Body of pancreas (tissue), 4 donors: ENCODE data around the gene SPSB1.

Experiments
- POLR2A ChIP-seq, 3 donors: fragments of 450-650 bp; IDR thresholded peaks; one replicate each; pipeline ENCODE4 v1.6.1; 2016; ENCODE audit warnings: antibody characterized with exemption in 3 of 3, mild to moderate bottlenecking in 2 of 3
- TF ChIP-seq, protein P1 (sequence below), 7 experiments: fragments of 450-650 bp in 4 of 7; fragments of 200-600 bp in 3 of 7; sonication (generic) in 3 of 7; IDR thresholded peaks; one replicate each; pipeline ENCODE4 v1.5.1; 2016 to 2019; ENCODE audit warnings: antibody characterized with exemption in 7 of 7

DNA sequence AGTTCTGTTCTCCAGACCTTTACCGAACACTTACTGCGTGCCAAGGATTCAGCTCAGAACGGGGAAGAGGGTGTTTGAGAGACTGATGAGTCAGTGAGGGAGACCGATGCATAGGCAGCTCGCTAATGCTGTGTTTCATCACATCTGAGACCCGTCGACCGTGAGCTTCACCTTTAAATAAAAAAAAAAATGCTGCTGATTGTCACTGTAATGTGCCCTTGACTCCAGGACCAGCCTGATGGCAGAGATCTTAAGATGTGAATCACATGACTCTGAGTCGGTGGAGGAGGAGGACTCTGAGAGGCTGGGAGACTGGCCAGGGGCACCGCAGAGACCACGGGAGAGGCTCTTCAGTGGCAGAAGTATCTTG, 28.8 kb downstream of the SPSB1 start:
- no peak for TF ChIP-seq POLR2A (IDR thresholded peaks at IDR 0.05)
- TF ChIP-seq, protein P1, sequence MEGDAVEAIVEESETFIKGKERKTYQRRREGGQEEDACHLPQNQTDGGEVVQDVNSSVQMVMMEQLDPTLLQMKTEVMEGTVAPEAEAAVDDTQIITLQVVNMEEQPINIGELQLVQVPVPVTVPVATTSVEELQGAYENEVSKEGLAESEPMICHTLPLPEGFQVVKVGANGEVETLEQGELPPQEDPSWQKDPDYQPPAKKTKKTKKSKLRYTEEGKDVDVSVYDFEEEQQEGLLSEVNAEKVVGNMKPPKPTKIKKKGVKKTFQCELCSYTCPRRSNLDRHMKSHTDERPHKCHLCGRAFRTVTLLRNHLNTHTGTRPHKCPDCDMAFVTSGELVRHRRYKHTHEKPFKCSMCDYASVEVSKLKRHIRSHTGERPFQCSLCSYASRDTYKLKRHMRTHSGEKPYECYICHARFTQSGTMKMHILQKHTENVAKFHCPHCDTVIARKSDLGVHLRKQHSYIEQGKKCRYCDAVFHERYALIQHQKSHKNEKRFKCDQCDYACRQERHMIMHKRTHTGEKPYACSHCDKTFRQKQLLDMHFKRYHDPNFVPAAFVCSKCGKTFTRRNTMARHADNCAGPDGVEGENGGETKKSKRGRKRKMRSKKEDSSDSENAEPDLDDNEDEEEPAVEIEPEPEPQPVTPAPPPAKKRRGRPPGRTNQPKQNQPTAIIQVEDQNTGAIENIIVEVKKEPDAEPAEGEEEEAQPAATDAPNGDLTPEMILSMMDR (IDR thresholded peaks at IDR 0.05), result no peak
